WTC11 (cell line): ENCODE data around the gene CES5A.

Experiments
- CBFB ChIP-seq: sonication (generic); formaldehyde crosslinking; IDR thresholded peaks from 2 replicates; pipeline ENCODE4 v1.8.1; 2022; ENCODE audit warnings: mild to moderate bottlenecking, low read depth, missing genetic modification reagents
- CTCF ChIP-seq: fragments of 200-600 bp; IDR thresholded peaks from 2 replicates; pipeline ENCODE4 v1.8.0; 2022; ENCODE audit warnings: antibody characterized with exemption
- FOXJ3 ChIP-seq: sonication (generic); formaldehyde crosslinking; IDR thresholded peaks from 2 replicates; pipeline ENCODE4 v1.9.0; 2021; ENCODE audit warnings: missing genetic modification reagents, mild to moderate bottlenecking, borderline replicate concordance
- IRF1 ChIP-seq: sonication (generic); formaldehyde crosslinking; IDR thresholded peaks from 2 replicates; pipeline ENCODE4 v1.8.0; 2023; ENCODE audit warnings: missing genetic modification reagents
- MXD4 ChIP-seq: fragments of 250-450 bp; sonication (Bioruptor Pico); IDR thresholded peaks from 2 replicates; pipeline ENCODE4 v1.8.0; 2021; ENCODE audit warnings: mild to moderate bottlenecking, moderate library complexity, borderline replicate concordance
- NR3C1 ChIP-seq: sonication (generic); formaldehyde crosslinking; conservative IDR thresholded peaks from 2 replicates; pipeline ENCODE4 v1.8.1; 2023; ENCODE audit warnings: low read depth, mild to moderate bottlenecking, missing genetic modification reagents
- SMAD3 ChIP-seq: sonication (generic); formaldehyde crosslinking; IDR thresholded peaks from 2 replicates; pipeline ENCODE4 v1.8.0; 2022; ENCODE audit warnings: missing genetic modification reagents, mild to moderate bottlenecking, borderline replicate concordance
- TEAD4 ChIP-seq: sonication (generic); formaldehyde crosslinking; IDR thresholded peaks from 2 replicates; pipeline ENCODE4 v1.8.0; 2022; ENCODE audit warnings: mild to moderate bottlenecking, missing genetic modification reagents
- TF ChIP-seq, protein P1 (sequence below): sonication (generic); formaldehyde crosslinking; IDR thresholded peaks from 2 replicates; pipeline ENCODE4 v1.8.1; 2022; ENCODE audit warnings: missing genetic modification reagents, borderline replicate concordance

GRCh38 chr16:55911616-55912015 is 36.4 kb upstream of the CES5A start:
- TF ChIP-seq SMAD3 (no peak), CTCF (no peak), MXD4 (CRISPR knock-in tag) (no peak), FOXJ3 (CRISPR knock-in tag) (no peak), TEAD4 (CRISPR knock-in tag) (no peak), NR3C1 (CRISPR knock-in tag) (no peak), IRF1 (CRISPR knock-in tag) (no peak), CBFB (CRISPR knock-in tag) (no peak)
- TF ChIP-seq, protein P1, sequence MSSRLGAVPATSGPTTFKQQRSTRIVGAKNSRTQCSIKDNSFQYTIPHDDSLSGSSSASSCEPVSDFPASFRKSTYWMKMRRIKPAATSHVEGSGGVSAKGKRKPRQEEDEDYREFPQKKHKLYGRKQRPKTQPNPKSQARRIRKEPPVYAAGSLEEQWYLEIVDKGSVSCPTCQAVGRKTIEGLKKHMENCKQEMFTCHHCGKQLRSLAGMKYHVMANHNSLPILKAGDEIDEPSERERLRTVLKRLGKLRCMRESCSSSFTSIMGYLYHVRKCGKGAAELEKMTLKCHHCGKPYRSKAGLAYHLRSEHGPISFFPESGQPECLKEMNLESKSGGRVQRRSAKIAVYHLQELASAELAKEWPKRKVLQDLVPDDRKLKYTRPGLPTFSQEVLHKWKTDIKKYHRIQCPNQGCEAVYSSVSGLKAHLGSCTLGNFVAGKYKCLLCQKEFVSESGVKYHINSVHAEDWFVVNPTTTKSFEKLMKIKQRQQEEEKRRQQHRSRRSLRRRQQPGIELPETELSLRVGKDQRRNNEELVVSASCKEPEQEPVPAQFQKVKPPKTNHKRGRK (CRISPR knock-in tag) = no peak
